Ectodermal cell (in vitro differentiated cells): ENCODE measurements around the gene DIP2C.
A peak's percentile ranks its signal among the peaks of the same experiment; 100 is the strongest.

Experiments
- H3K27ac ChIP-seq: 2 replicates; pipeline ENCODE4 v1.7.0; 2013; ENCODE audit warnings: mild to moderate bottlenecking, low read depth, low read length; ENCODE audit not compliant: insufficient read depth, poor library complexity, severe bottlenecking
- H3K27me3 ChIP-seq: 2 replicates; pipeline ENCODE4 v1.7.0; 2013; ENCODE audit warnings: mild to moderate bottlenecking, low read length; ENCODE audit not compliant: insufficient read depth, control insufficient read depth, poor library complexity, severe bottlenecking
- H3K36me3 ChIP-seq: one replicate; pipeline ENCODE4 v1.7.0; 2013; ENCODE audit warnings: low read length; ENCODE audit not compliant: control insufficient read depth, insufficient read depth
- H3K4me1 ChIP-seq: one replicate; pipeline ENCODE4 v1.7.0; 2013; ENCODE audit warnings: low read length; ENCODE audit not compliant: control insufficient read depth, insufficient read depth
- H3K4me3 ChIP-seq: 2 replicates; pipeline ENCODE4 v1.7.0; 2013; ENCODE audit warnings: low read depth, low read length, control low read depth; ENCODE audit not compliant: insufficient read depth
- H3K9me3 ChIP-seq: 2 replicates; pipeline ENCODE4 v1.7.0; 2013; ENCODE audit warnings: mild to moderate bottlenecking, low read length, moderate library complexity; ENCODE audit not compliant: control insufficient read depth
- WGBS, 2 experiments: methylation state at CpG; one replicate each; pipeline ENCODE4 v1.1.7; 2013; ENCODE audit warnings: missing lambda C conversion rate in 2 of 2; 5-methylcytosine and 5-hydroxymethylcytosine counted together

DIP2C gene

GRCh38 chr10:476455-476780, 213.1 kb downstream of the DIP2C start:
- H3K4me1 ChIP-seq: no peaks in the 10 kb centered on the region
- no peak overlapping the region for H3K27ac ChIP-seq
- no peak overlapping the region for H3K4me3 ChIP-seq
- no peaks in the 10 kb centered on the region for H3K36me3 ChIP-seq
- no peaks in the 10 kb centered on the region for H3K9me3 ChIP-seq
- 93 to 96% methylated on average over 6 of the region's 6 CpGs for WGBS, 2 experiments
- H3K27me3 ChIP-seq: no peaks in the 10 kb centered on the region

- no peak overlapping the region for H3K4me3 ChIP-seq
- 91 to 92% methylated on average over 23 of the region's 23 CpGs for WGBS, 2 experiments
- H3K4me1 ChIP-seq: no peaks in the 10 kb centered on the region
- H3K36me3 ChIP-seq: no peaks in the 10 kb centered on the region
- no peak overlapping the region for H3K27ac ChIP-seq
- H3K9me3 ChIP-seq: no peaks in the 10 kb centered on the region
- H3K27me3 ChIP-seq: no peaks in the 10 kb centered on the region
These were observed 213.6 kb downstream of the DIP2C start for GRCh38 chr10:475709-476454.

GRCh38 chr10:474946-475345, 214.5 kb downstream of the DIP2C start:
- 93 to 95% methylated on average over 9 of the region's 9 CpGs for WGBS, 2 experiments
- H3K27ac ChIP-seq: no peak overlapping the region
- no peak overlapping the region for H3K4me3 ChIP-seq
- H3K27me3 ChIP-seq: no peaks in the 10 kb centered on the region
- H3K9me3 ChIP-seq: no peaks in the 10 kb centered on the region
- no peaks in the 10 kb centered on the region for H3K4me1 ChIP-seq
- H3K36me3 ChIP-seq: peaks cover 3% of the 10 kb centered on the region

- 88 to 95% methylated on average over 12 of the region's 12 CpGs for WGBS, 2 experiments
- H3K36me3 ChIP-seq: peaks cover 3% of the 10 kb centered on the region
- H3K4me1 ChIP-seq: no peaks in the 10 kb centered on the region
- no peaks in the 10 kb centered on the region for H3K9me3 ChIP-seq
- no peak overlapping the region for H3K4me3 ChIP-seq
- no peaks in the 10 kb centered on the region for H3K27me3 ChIP-seq
- no peak overlapping the region for H3K27ac ChIP-seq
These were observed 215.1 kb downstream of the DIP2C start for GRCh38 chr10:474406-474805.

- H3K27me3 ChIP-seq: no peaks in the 10 kb centered on the region
- 92 to 93% methylated on average over 31 of the region's 31 CpGs for WGBS, 2 experiments
- no peaks in the 10 kb centered on the region for H3K4me1 ChIP-seq
- H3K27ac ChIP-seq: no peak overlapping the region
- H3K36me3 ChIP-seq: peaks cover 3% of the 10 kb centered on the region
- no peak overlapping the region for H3K4me3 ChIP-seq
- H3K9me3 ChIP-seq: no peaks in the 10 kb centered on the region
These were observed 217.1 kb downstream of the DIP2C start for GRCh38 chr10:472241-472910.

GRCh38 chr10:470339-471003, 219.0 kb downstream of the DIP2C start:
- Histone ChIP-seq H3K27me3 (no peaks in the 10 kb centered on the region), H3K4me3 (no peak overlapping the region), H3K27ac (no peak overlapping the region), H3K4me1 (no peaks in the 10 kb centered on the region), H3K36me3 (peaks cover 3% of the 10 kb centered on the region), H3K9me3 (no peaks in the 10 kb centered on the region)
- 96 to 97% methylated on average over 20 of the region's 20 CpGs for WGBS, 2 experiments

GRCh38 chr10:469947-470338, 219.5 kb downstream of the DIP2C start:
- Histone ChIP-seq H3K27ac (no peak overlapping the region), H3K36me3 (peaks cover 3% of the 10 kb centered on the region), H3K9me3 (no peaks in the 10 kb centered on the region), H3K4me1 (no peaks in the 10 kb centered on the region), H3K27me3 (no peaks in the 10 kb centered on the region), H3K4me3 (no peak overlapping the region)
- WGBS, 2 experiments: 96% methylated on average over 10 of the region's 10 CpGs

- Histone ChIP-seq H3K4me1 (no peaks in the 10 kb centered on the region), H3K27ac (no peak overlapping the region), H3K27me3 (no peaks in the 10 kb centered on the region), H3K36me3 (no peaks in the 10 kb centered on the region), H3K9me3 (no peaks in the 10 kb centered on the region), H3K4me3 (no peak overlapping the region)
- WGBS, 2 experiments: 94 to 95% methylated on average over 12 of the region's 12 CpGs
These were observed 229.7 kb downstream of the DIP2C start for GRCh38 chr10:459743-460142.

GRCh38 chr10:458421-458851, 231.0 kb downstream of the DIP2C start:
- H3K27me3 ChIP-seq: no peaks in the 10 kb centered on the region
- WGBS, 2 experiments: 94% methylated on average over 21 of the region's 21 CpGs
- H3K4me3 ChIP-seq: no peak overlapping the region
- H3K9me3 ChIP-seq: no peaks in the 10 kb centered on the region
- H3K4me1 ChIP-seq: no peaks in the 10 kb centered on the region
- no peaks in the 10 kb centered on the region for H3K36me3 ChIP-seq
- no peak overlapping the region for H3K27ac ChIP-seq

GRCh38 chr10:456486-456885, 233.0 kb downstream of the DIP2C start:
- WGBS, 2 experiments: 89 to 95% methylated on average over 8 of the region's 8 CpGs
- Histone ChIP-seq H3K36me3 (no peaks in the 10 kb centered on the region), H3K4me3 (no peak overlapping the region)

More at GRCh38 chr10:456486-456885, 233.0 kb downstream of the DIP2C start:
- Histone ChIP-seq H3K4me1 (no peaks in the 10 kb centered on the region), H3K27me3 (no peaks in the 10 kb centered on the region), H3K27ac (peak overlapping the region; percentile 17), H3K9me3 (no peaks in the 10 kb centered on the region)
